ENCODE data around the gene GPD2.

- TF ChIP-seq ZC3H10 (CRISPR knock-in tag; IDR thresholded peaks at IDR 0.05) (no peak), GLIS3 (CRISPR knock-in tag; IDR thresholded peaks at IDR 0.05) (no peak), ZFP3 (CRISPR knock-in tag; IDR thresholded peaks at IDR 0.05) (no peak), CSDC2 (CRISPR knock-in tag; IDR thresholded peaks at IDR 0.05) (no peak)
- TF ChIP-seq, protein P1, sequence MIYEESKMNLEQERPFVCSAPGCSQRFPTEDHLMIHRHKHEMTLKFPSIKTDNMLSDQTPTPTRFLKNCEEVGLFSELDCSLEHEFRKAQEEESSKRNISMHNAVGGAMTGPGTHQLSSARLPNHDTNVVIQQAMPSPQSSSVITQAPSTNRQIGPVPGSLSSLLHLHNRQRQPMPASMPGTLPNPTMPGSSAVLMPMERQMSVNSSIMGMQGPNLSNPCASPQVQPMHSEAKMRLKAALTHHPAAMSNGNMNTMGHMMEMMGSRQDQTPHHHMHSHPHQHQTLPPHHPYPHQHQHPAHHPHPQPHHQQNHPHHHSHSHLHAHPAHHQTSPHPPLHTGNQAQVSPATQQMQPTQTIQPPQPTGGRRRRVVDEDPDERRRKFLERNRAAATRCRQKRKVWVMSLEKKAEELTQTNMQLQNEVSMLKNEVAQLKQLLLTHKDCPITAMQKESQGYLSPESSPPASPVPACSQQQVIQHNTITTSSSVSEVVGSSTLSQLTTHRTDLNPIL (CRISPR knock-in tag; IDR thresholded peaks at IDR 0.05; ENCODE audit: low read depth) = no peak
- TF ChIP-seq, protein P2, sequence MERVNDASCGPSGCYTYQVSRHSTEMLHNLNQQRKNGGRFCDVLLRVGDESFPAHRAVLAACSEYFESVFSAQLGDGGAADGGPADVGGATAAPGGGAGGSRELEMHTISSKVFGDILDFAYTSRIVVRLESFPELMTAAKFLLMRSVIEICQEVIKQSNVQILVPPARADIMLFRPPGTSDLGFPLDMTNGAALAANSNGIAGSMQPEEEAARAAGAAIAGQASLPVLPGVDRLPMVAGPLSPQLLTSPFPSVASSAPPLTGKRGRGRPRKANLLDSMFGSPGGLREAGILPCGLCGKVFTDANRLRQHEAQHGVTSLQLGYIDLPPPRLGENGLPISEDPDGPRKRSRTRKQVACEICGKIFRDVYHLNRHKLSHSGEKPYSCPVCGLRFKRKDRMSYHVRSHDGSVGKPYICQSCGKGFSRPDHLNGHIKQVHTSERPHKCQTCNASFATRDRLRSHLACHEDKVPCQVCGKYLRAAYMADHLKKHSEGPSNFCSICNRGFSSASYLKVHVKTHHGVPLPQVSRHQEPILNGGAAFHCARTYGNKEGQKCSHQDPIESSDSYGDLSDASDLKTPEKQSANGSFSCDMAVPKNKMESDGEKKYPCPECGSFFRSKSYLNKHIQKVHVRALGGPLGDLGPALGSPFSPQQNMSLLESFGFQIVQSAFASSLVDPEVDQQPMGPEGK (CRISPR knock-in tag; IDR thresholded peaks at IDR 0.05; ENCODE audit: borderline replicate concordance) = no peak
- TF ChIP-seq, protein P3, sequence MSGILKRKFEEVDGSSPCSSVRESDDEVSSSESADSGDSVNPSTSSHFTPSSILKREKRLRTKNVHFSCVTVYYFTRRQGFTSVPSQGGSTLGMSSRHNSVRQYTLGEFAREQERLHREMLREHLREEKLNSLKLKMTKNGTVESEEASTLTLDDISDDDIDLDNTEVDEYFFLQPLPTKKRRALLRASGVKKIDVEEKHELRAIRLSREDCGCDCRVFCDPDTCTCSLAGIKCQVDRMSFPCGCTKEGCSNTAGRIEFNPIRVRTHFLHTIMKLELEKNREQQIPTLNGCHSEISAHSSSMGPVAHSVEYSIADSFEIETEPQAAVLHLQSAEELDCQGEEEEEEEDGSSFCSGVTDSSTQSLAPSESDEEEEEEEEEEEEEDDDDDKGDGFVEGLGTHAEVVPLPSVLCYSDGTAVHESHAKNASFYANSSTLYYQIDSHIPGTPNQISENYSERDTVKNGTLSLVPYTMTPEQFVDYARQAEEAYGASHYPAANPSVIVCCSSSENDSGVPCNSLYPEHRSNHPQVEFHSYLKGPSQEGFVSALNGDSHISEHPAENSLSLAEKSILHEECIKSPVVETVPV (CRISPR knock-in tag; IDR thresholded peaks at IDR 0.05) = no peak
Measured at GRCh38 chr2:156580501-156580900, 144.3 kb downstream of the GPD2 start.

All from SK-N-SH treated with all-trans-retinoic acid at 6 μM for 48 hours (cell line).